HG02981 (cell line): ENCODE data around the gene ZNF654.
"Not testable (repeated sequence)": the region's sequence is repeated elsewhere in the genome, so short reads cannot be mapped to it uniquely, and the experiment has no call there.

Experiments
- ATAC-seq: cut with Tn5 transposase; IDR thresholded peaks from one replicate; pipeline ENCODE4 v1.9.1; 2021; ENCODE audit warnings: mild to moderate bottlenecking, moderate library complexity; ENCODE audit not compliant: unreplicated experiment

ZNF654 gene

GRCh38 chr3:88058581-88059379, at the start of gene ZNF654, which contains the start of gene CGGBP1:
ZNF654 (plus strand) TSS chr3:88059255; CDS start chr3:88059320, 65 bp downstream.
CGGBP1 (minus strand) TSS chr3:88059005; CDS start chr3:88055976, 3,029 bp downstream.
- peak; percentile 93 for ATAC-seq

- no peak for ATAC-seq
These were observed 48.2 kb upstream of the ZNF654 start for GRCh38 chr3:88010810-88011209.

- no peak for ATAC-seq
These were observed 45.5 kb upstream of the ZNF654 start for GRCh38 chr3:88013592-88013991.

GRCh38 chr3:88015656-88016055, 43.4 kb upstream of the ZNF654 start:
- not testable (repeated sequence) for ATAC-seq

GRCh38 chr3:88019024-88019423, 40.0 kb upstream of the ZNF654 start:
- ATAC-seq: peak; percentile 100

- ATAC-seq: no peak
These were observed 34.0 kb upstream of the ZNF654 start for GRCh38 chr3:88025001-88025552.

GRCh38 chr3:88028876-88029275, 30.2 kb upstream of the ZNF654 start:
- ATAC-seq: no peak

GRCh38 chr3:88030210-88030609, 28.8 kb upstream of the ZNF654 start:
- ATAC-seq: no peak

- ATAC-seq: peak; percentile 86
These were observed 27.4 kb upstream of the ZNF654 start for GRCh38 chr3:88031642-88032077.

GRCh38 chr3:88032245-88032644, 26.8 kb upstream of the ZNF654 start:
- no peak for ATAC-seq

GRCh38 chr3:88033079-88033478, 26.0 kb upstream of the ZNF654 start:
- no peak for ATAC-seq

GRCh38 chr3:88033808-88034207, 25.2 kb upstream of the ZNF654 start:
- ATAC-seq: no peak

GRCh38 chr3:88034491-88035275, 24.4 kb upstream of the ZNF654 start:
- ATAC-seq: no peak

- no peak for ATAC-seq
These were observed 22.8 kb upstream of the ZNF654 start for GRCh38 chr3:88036221-88036620.

- ATAC-seq: no peak
These were observed 20.5 kb upstream of the ZNF654 start for GRCh38 chr3:88038566-88038965.

GRCh38 chr3:88040529-88040928, 18.5 kb upstream of the ZNF654 start:
- no peak for ATAC-seq

GRCh38 chr3:88041005-88041404, 18.1 kb upstream of the ZNF654 start:
- no peak for ATAC-seq

GRCh38 chr3:88044411-88044810, 14.6 kb upstream of the ZNF654 start:
- ATAC-seq: no peak

- ATAC-seq: no peak
These were observed 12.3 kb upstream of the ZNF654 start for GRCh38 chr3:88046766-88047165.

- no peak for ATAC-seq
These were observed 1.3 kb upstream of the ZNF654 start for GRCh38 chr3:88057630-88058305.

GRCh38 chr3:88058306-88058580, 812 bp upstream of the ZNF654 start:
- ATAC-seq: no peak
